Measurements from ENCODE around the gene CCNA2.

- TF ChIP-seq CTCF (IDR thresholded peaks at IDR 0.05), result no peak
- no peak for TF ChIP-seq POLR2A (IDR thresholded peaks at IDR 0.05)
Observed at GRCh38 chr4:121778991-121779628, 44.6 kb downstream of the CCNA2 start.
